ENCODE measurements around the gene MAOB.
"Not testable (repeated sequence)": the region's sequence is repeated elsewhere in the genome, so short reads cannot be mapped to it uniquely, and the experiment has no call there.

Gene MAOB

GRCh38 chrX:43882294-43882681, at the start of gene MAOB:
Gene MAOB, minus strand, starts transcription at chrX:43882450. Its CDS starts 151 bp downstream, at chrX:43882299.
- DNase-seq (ENCODE audit: low read depth in 3 of 3, low spot score in 1 of 3) = peak in 1 of 3 donors; percentile 0

GRCh38 chrX:43922032-43922431, 39.8 kb upstream of the MAOB start:
- not testable (repeated sequence) for DNase-seq (ENCODE audit: low read depth in 3 of 3, low spot score in 1 of 3)

GRCh38 chrX:43910772-43911171, 28.5 kb upstream of the MAOB start:
- not testable (repeated sequence) for DNase-seq (ENCODE audit: low read depth in 3 of 3, low spot score in 1 of 3)

- no peak for DNase-seq (ENCODE audit: low read depth in 3 of 3, low spot score in 1 of 3)
These were observed 27.8 kb upstream of the MAOB start for GRCh38 chrX:43910012-43910411.

GRCh38 chrX:43909141-43909540, 26.9 kb upstream of the MAOB start:
- no peak for DNase-seq (ENCODE audit: low read depth in 3 of 3, low spot score in 1 of 3)

- DNase-seq (ENCODE audit: low read depth in 3 of 3, low spot score in 1 of 3) = no peak
These were observed 17.9 kb upstream of the MAOB start for GRCh38 chrX:43899878-43900815.

- DNase-seq (ENCODE audit: low read depth in 3 of 3, low spot score in 1 of 3) = no peak
These were observed 16.3 kb upstream of the MAOB start for GRCh38 chrX:43898406-43899035.

- no peak for DNase-seq (ENCODE audit: low read depth in 3 of 3, low spot score in 1 of 3)
These were observed 15.0 kb upstream of the MAOB start for GRCh38 chrX:43897290-43897689.

GRCh38 chrX:43892336-43892870, 10.2 kb upstream of the MAOB start:
- no peak for DNase-seq (ENCODE audit: low read depth in 3 of 3, low spot score in 1 of 3)

GRCh38 chrX:43885617-43886016, 3.4 kb upstream of the MAOB start:
- no peak for DNase-seq (ENCODE audit: low read depth in 3 of 3, low spot score in 1 of 3)

- DNase-seq (ENCODE audit: low read depth in 3 of 3, low spot score in 1 of 3) = no peak
These were observed 598 bp downstream of the MAOB start for GRCh38 chrX:43881410-43882293.

GRCh38 chrX:43880425-43880824, 1.8 kb downstream of the MAOB start:
- DNase-seq (ENCODE audit: low read depth in 3 of 3, low spot score in 1 of 3) = no peak

GRCh38 chrX:43878906-43879526, 3.2 kb downstream of the MAOB start:
- no peak for DNase-seq (ENCODE audit: low read depth in 3 of 3, low spot score in 1 of 3)

GRCh38 chrX:43876680-43877079, 5.6 kb downstream of the MAOB start:
- no peak for DNase-seq (ENCODE audit: low read depth in 3 of 3, low spot score in 1 of 3)

GRCh38 chrX:43870758-43871419, 11.4 kb downstream of the MAOB start:
- DNase-seq (ENCODE audit: low read depth in 3 of 3, low spot score in 1 of 3) = no peak

GRCh38 chrX:43870011-43870410, 12.2 kb downstream of the MAOB start:
- no peak for DNase-seq (ENCODE audit: low read depth in 3 of 3, low spot score in 1 of 3)

- no peak for DNase-seq (ENCODE audit: low read depth in 3 of 3, low spot score in 1 of 3)
These were observed 13.5 kb downstream of the MAOB start for GRCh38 chrX:43868791-43869190.

GRCh38 chrX:43866423-43866822, 15.8 kb downstream of the MAOB start:
- no peak for DNase-seq (ENCODE audit: low read depth in 3 of 3, low spot score in 1 of 3)

GRCh38 chrX:43865791-43866190, 16.5 kb downstream of the MAOB start:
- no peak for DNase-seq (ENCODE audit: low read depth in 3 of 3, low spot score in 1 of 3)

- DNase-seq (ENCODE audit: low read depth in 3 of 3, low spot score in 1 of 3) = no peak
These were observed 19.8 kb downstream of the MAOB start for GRCh38 chrX:43862434-43862833.

All from stimulated activated CD4-positive, alpha-beta T cell treated with anti-CD3 and anti-CD28 coated beads, TNF-alpha, amount 100 ng/mL, for 1 hour (primary cell).